BJ (cell line): ENCODE measurements around the gene CASS4. TPM values are rescaled to one million over a fixed set of nuclear protein-coding genes. Genes with fewer than 3 reads are reported as not detected.

Experiments
- CTCF ChIA-PET: fragments of 350-600 bp; formaldehyde crosslinking; extraction: SDS; loops from one replicate; lab custom pipeline; 2021; ENCODE audit warnings: antibody characterized with exemption, inconsistent platforms; lab: Yijun Ruan, JAX
- POLR2A ChIA-PET: fragments of 300-600 bp; sonication (Branson Sonifier 250); formaldehyde crosslinking; extraction: SDS; loops from one replicate; lab custom pipeline; 2021; ENCODE audit warnings: antibody characterized with exemption; lab: Charles Lee
- DNase-seq: peaks from one replicate; pipeline ENCODE4 v3.0.0-alpha.2; 2011; ENCODE audit warnings: low read depth
- H3K27me3 ChIP-seq: 2 replicates; pipeline ENCODE4 v1.6.0; 2011; ENCODE audit warnings: low read length; ENCODE audit not compliant: control insufficient read depth, insufficient read depth
- H3K36me3 ChIP-seq: 2 replicates; pipeline ENCODE4 v1.5.1; 2011; ENCODE audit warnings: low read length; ENCODE audit not compliant: control insufficient read depth, insufficient read depth
- H3K4me3 ChIP-seq: 2 replicates; pipeline ENCODE4 v1.5.1; 2011; ENCODE audit warnings: low read depth, mild to moderate bottlenecking, control low read depth, low read length
- polyA plus RNA-seq: library from polyadenylated mRNA; depleted of rRNA; stranded (reverse); fragments of >200 nt; gene quantifications from 2 replicates; pipeline ENCODE4 v1.2.3, GENCODE V29; 2011
- TF ChIP-seq, protein P1 (sequence below): IDR thresholded peaks from 2 replicates; pipeline ENCODE4 v1.5.1; 2011; ENCODE audit warnings: low read depth, mild to moderate bottlenecking, control low read depth, inconsistent platforms, low read length, moderate library complexity; ENCODE audit not compliant: insufficient read depth

CASS4 gene
- polyA plus RNA-seq, 1 experiment, result 0.50 TPM

DNA sequence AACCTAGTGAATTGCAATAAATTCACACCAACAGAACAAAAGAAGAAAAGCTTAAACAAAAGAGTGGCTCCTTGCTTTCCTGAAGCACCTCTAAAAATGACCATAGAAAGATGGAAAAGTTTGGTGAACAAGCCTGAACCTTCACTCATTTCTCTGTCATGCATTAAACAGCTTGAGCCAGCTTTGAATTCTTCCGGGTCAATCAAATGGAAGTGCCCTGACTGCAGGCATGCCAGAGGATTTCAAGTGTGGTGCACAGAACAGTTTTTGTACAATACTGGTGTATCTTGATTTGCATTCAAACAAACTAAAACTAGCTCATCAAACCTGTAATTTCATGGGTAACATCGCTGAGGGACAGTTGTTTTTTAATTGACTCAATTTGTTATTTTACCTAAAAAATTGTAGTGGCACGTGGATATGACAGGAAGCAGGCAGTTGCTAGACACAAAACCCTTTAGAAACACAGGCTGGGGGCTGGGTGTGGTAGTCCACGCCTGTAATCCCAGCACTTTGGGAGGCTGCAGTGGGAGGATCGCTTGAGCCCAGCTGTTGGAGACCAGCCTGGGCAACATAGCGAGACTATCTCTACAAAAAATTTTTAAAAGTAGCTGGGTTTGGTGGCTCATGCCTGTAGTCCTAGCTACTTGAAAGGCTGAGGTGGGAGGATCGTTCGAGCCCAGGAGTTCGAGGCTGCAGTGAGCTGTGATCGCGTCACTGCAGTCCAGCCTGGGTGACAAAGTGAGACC is 9.1 kb downstream of the CASS4 start:
- no peaks in the 10 kb centered on the region for H3K36me3 ChIP-seq
- no peak overlapping the region for H3K4me3 ChIP-seq
- CTCF ChIA-PET, result interaction anchor here (1.3 kb wide), 1 partner anchor 9 kb away, joined by 3 read pairs; the partner anchor contains the start of gene CASS4
- TF ChIP-seq, protein P1, sequence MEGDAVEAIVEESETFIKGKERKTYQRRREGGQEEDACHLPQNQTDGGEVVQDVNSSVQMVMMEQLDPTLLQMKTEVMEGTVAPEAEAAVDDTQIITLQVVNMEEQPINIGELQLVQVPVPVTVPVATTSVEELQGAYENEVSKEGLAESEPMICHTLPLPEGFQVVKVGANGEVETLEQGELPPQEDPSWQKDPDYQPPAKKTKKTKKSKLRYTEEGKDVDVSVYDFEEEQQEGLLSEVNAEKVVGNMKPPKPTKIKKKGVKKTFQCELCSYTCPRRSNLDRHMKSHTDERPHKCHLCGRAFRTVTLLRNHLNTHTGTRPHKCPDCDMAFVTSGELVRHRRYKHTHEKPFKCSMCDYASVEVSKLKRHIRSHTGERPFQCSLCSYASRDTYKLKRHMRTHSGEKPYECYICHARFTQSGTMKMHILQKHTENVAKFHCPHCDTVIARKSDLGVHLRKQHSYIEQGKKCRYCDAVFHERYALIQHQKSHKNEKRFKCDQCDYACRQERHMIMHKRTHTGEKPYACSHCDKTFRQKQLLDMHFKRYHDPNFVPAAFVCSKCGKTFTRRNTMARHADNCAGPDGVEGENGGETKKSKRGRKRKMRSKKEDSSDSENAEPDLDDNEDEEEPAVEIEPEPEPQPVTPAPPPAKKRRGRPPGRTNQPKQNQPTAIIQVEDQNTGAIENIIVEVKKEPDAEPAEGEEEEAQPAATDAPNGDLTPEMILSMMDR, result no peak
- no peaks in the 10 kb centered on the region for H3K27me3 ChIP-seq
- POLR2A ChIA-PET, result interaction anchor here (0.7 kb wide), 1 partner anchor 24 kb away, joined by 3 read pairs; no protein-coding TSS in a partner anchor
- no peak for DNase-seq

DNA sequence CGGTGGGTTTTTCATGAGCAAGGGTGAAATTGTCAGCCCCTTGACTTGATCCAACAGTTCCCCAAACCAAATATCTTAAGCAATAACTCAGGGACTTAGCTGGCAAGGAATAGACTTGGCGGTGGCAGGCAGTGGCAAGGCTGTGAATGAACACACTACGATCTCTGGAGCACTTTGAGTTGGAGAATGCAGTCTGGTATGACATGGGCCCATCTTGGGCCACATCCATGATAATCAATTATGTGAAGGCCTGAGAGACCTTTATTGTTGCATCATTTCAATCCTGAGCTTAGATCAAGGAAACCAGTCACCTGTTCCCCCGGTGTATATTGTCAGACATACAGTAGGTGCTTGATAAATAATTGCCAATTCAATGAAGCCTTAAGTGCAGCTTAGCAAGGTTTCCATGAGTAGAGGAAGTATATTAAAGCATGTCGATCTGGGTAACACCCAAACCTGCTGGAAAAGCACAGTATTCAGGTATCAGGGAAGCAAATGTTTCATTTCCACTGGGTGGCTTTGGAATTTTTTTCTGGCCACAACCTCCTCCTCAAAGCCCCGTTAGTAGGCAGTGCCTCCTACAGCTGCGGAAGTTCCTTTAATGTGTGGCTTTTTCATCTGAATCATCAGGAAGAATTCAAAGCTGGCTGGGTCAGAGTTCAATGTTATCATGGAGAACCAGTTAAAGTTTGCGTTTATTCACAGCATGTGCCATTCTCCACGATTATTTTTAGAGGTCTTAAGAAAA is 10.2 kb downstream of the CASS4 start:
- POLR2A ChIA-PET, result no interaction called here

GRCh38 chr20:56422824-56423189 is 10.7 kb downstream of the CASS4 start:
- ChIA-PET CTCF (interaction anchor here (1.2 to 1.4 kb wide), 2 partner anchors 11 to 26 kb away, joined by 3 read pairs; no protein-coding TSS in a partner anchor), POLR2A (no interaction called here)
- no peak for DNase-seq
- TF ChIP-seq, protein P1, result no peak
- Histone ChIP-seq H3K4me3 (no peak overlapping the region), H3K27me3 (no peaks in the 10 kb centered on the region), H3K36me3 (no peaks in the 10 kb centered on the region)

More for the DNA sequence above, 10.2 kb downstream of the CASS4 start:
- TF ChIP-seq, protein P1, result no peak
- Histone ChIP-seq H3K27me3 (no peaks in the 10 kb centered on the region), H3K36me3 (no peaks in the 10 kb centered on the region), H3K4me3 (no peak overlapping the region)
- DNase-seq, result no peak
- CTCF ChIA-PET, result interaction anchor here (1.2 to 1.4 kb wide), 3 partner anchors 10 to 25 kb away, joined by 3 read pairs; partner anchors contain the start of gene CASS4

DNA sequence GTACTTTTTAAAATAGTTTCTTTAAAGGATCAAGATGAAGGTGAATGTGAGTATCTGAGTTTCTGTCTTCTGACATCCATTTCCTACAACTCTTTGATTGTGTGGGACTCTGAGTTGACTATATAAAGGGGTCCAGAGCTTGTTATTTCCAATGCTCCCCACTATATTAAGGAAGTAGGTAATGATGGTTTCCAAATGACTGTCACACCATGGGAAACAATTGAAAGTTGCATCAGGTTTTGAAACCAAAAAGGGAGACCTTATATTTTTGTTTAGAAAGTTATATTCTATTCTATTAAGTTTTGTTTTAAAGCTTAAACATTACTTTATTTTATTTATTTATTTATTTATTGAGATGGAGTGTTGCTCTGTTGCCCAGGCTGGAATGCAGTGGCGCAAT is 11.2 kb downstream of the CASS4 start:
- DNase-seq, result no peak
- Histone ChIP-seq H3K27me3 (no peaks in the 10 kb centered on the region), H3K36me3 (no peaks in the 10 kb centered on the region), H3K4me3 (no peak overlapping the region)
- ChIA-PET CTCF (interaction anchor here (1.2 to 1.4 kb wide), 2 partner anchors 11 to 26 kb away, joined by 3 read pairs; no protein-coding TSS in a partner anchor), POLR2A (no interaction called here)
- TF ChIP-seq, protein P1, result no peak

- no peaks in the 10 kb centered on the region for H3K36me3 ChIP-seq
- H3K27me3 ChIP-seq, result no peaks in the 10 kb centered on the region
- DNase-seq, result no peak
- TF ChIP-seq, protein P1, result no peak
- H3K4me3 ChIP-seq, result no peak overlapping the region
- POLR2A ChIA-PET, result no interaction called here
- CTCF ChIA-PET, result interaction anchor here (1.4 to 1.5 kb wide), 2 partner anchors 13 to 27 kb away, joined by 3 read pairs; no protein-coding TSS in a partner anchor
These were observed 11.8 kb downstream of the CASS4 start for GRCh38 chr20:56423886-56424285.
